IMR-90 (cell line): ENCODE results near the gene PRDM5. TPM values are rescaled to one million over a fixed set of nuclear protein-coding genes. Genes with fewer than 3 reads are reported as not detected.

Experiments used
- ATAC-seq: fragments of 200-7000 bp; cut with Tn5 transposase; 2 replicates; pipeline ENCODE4 v1.9.1; 2020; ENCODE audit warnings: low read depth, mild to moderate bottlenecking, moderate library complexity
- BruUV-seq: library from RNA; stranded (reverse); fragments of 400-500 nt; replicated peaks from 2 replicates; lab custom pipeline; 2021; lab: Mats Ljungman, UMichigan
- CTCF ChIA-PET: fragments of 300-600 bp; formaldehyde crosslinking; extraction: SDS; loops from one replicate; lab custom pipeline; 2021; ENCODE audit warnings: antibody characterized with exemption; lab: Yijun Ruan, JAX
- POLR2A ChIA-PET: fragments of 300-600 bp; sonication (Branson Sonifier 250); formaldehyde crosslinking; loops from one replicate; lab custom pipeline; 2022; ENCODE audit warnings: antibody characterized with exemption; ENCODE audit not compliant: unreplicated experiment; lab: Charles Lee
- DNase-seq: peaks from one replicate; pipeline ENCODE4 v3.0.0; 2013
- H2AFZ ChIP-seq: replicated peaks from 2 replicates; pipeline ENCODE3; 2013; ENCODE audit warnings: low read length, mild to moderate bottlenecking; ENCODE audit not compliant: poor library complexity
- H2AK5ac ChIP-seq: 2 replicates; pipeline ENCODE4 v1.6.1; 2013; ENCODE audit warnings: low read depth, low read length, inconsistent platforms
- H2AK9ac ChIP-seq: replicated peaks from 2 replicates; pipeline ENCODE3; 2013; ENCODE audit warnings: mild to moderate bottlenecking, low read depth, low read length, moderate library complexity; ENCODE audit not compliant: poor library complexity
- H2BK120ac ChIP-seq: 2 replicates; pipeline ENCODE4 v1.6.1; 2013; ENCODE audit warnings: low read depth, low read length, inconsistent platforms
- H2BK15ac ChIP-seq: 3 replicates; pipeline ENCODE4 v1.6.1; 2013; ENCODE audit warnings: low read depth, low read length, inconsistent platforms
- H2BK20ac ChIP-seq: 2 replicates; pipeline ENCODE4 v1.6.1; 2013; ENCODE audit warnings: low read depth, mild to moderate bottlenecking, inconsistent platforms, low read length, moderate library complexity
- H2BK5ac ChIP-seq: 2 replicates; pipeline ENCODE4 v1.6.1; 2013; ENCODE audit warnings: mild to moderate bottlenecking, low read depth, low read length, inconsistent platforms; ENCODE audit not compliant: poor library complexity, severe bottlenecking
- H3K14ac ChIP-seq: replicated peaks from 2 replicates; pipeline ENCODE4 v1.6.1; 2013; ENCODE audit warnings: low read depth, low read length, inconsistent platforms
- H3K18ac ChIP-seq: 2 replicates; pipeline ENCODE4 v1.6.1; 2013; ENCODE audit warnings: low read depth, low read length, control low read depth
- H3K23ac ChIP-seq: 2 replicates; pipeline ENCODE4 v1.6.1; 2013; ENCODE audit warnings: low read depth, low read length, inconsistent platforms
- H3K27ac ChIP-seq: 2 replicates; pipeline ENCODE4 v1.5.1; 2013; ENCODE audit warnings: mild to moderate bottlenecking, control low read depth, low read length; ENCODE audit not compliant: insufficient read depth
- H3K27me3 ChIP-seq: 2 replicates; pipeline ENCODE4 v1.6.1; 2013; ENCODE audit warnings: low read length; ENCODE audit not compliant: control insufficient read depth, insufficient read depth
- H3K36me3 ChIP-seq: 2 replicates; pipeline ENCODE4 v1.6.1; 2013; ENCODE audit warnings: low read length, mixed read lengths; ENCODE audit not compliant: control insufficient read depth, insufficient read depth
- H3K4ac ChIP-seq: 2 replicates; pipeline ENCODE4 v1.6.1; 2013; ENCODE audit warnings: low read depth, low read length, inconsistent platforms
- H3K4me1 ChIP-seq: 2 replicates; pipeline ENCODE4 v1.6.1; 2013; ENCODE audit warnings: low read length, mixed read lengths; ENCODE audit not compliant: control insufficient read depth, insufficient read depth
- H3K4me2 ChIP-seq: 2 replicates; pipeline ENCODE4 v1.6.1; 2013; ENCODE audit warnings: low read depth, mild to moderate bottlenecking, control low read depth, low read length, moderate library complexity
- H3K4me3 ChIP-seq: 2 replicates; pipeline ENCODE4 v1.5.1; 2013; ENCODE audit warnings: low read depth, mild to moderate bottlenecking, control low read depth, low read length, moderate library complexity; ENCODE audit not compliant: insufficient read depth
- H3K56ac ChIP-seq: 2 replicates; pipeline ENCODE4 v1.6.1; 2013; ENCODE audit warnings: low read length, inconsistent platforms; ENCODE audit not compliant: insufficient read depth; ENCODE audit errors: extremely low read depth
- H3K79me1 ChIP-seq, 2 experiments: 2 replicates each; pipeline ENCODE4 v1.6.1; 2013; ENCODE audit warnings: low read length in 2 of 2, inconsistent platforms in 1 of 2, low read depth in 1 of 2
- H3K9ac ChIP-seq: 2 replicates; pipeline ENCODE4 v1.6.1; 2013; ENCODE audit warnings: low read depth, low read length, control low read depth
- H3K9me1 ChIP-seq: 2 replicates; pipeline ENCODE4 v1.6.1; 2013; ENCODE audit warnings: low read length, inconsistent platforms; ENCODE audit not compliant: insufficient read depth
- H3K9me3 ChIP-seq: 2 replicates; pipeline ENCODE4 v1.6.1; 2013; ENCODE audit warnings: low read length; ENCODE audit not compliant: control insufficient read depth, insufficient read depth
- H4K20me1 ChIP-seq: 2 replicates; pipeline ENCODE4 v1.6.1; 2013; ENCODE audit warnings: low read length, inconsistent platforms; ENCODE audit not compliant: insufficient read depth
- H4K5ac ChIP-seq: 2 replicates; pipeline ENCODE4 v1.6.1; 2013; ENCODE audit warnings: mild to moderate bottlenecking, low read depth, low read length, control low read depth
- H4K8ac ChIP-seq, 2 experiments: 2 replicates each; pipeline ENCODE4 v1.6.1; 2013; ENCODE audit warnings: low read depth in 2 of 2, low read length in 2 of 2, control low read depth in 1 of 2, inconsistent platforms in 1 of 2
- H4K91ac ChIP-seq: 2 replicates; pipeline ENCODE4 v1.6.1; 2013; ENCODE audit warnings: low read depth, low read length, inconsistent platforms; ENCODE audit not compliant: insufficient read depth
- BHLHE40 ChIP-seq: fragments of 150-350 bp; IDR thresholded peaks from 2 replicates; pipeline ENCODE4 v1.6.1; 2016; ENCODE audit warnings: mild to moderate bottlenecking, low read depth, low read length
- CEBPB ChIP-seq: IDR thresholded peaks from 2 replicates; pipeline ENCODE4 v1.6.1; 2012; ENCODE audit warnings: low read depth, low read length, improper control_type of control experiment
- CHD1 ChIP-seq: IDR thresholded peaks from 2 replicates; pipeline ENCODE4 v1.6.1; 2012; ENCODE audit warnings: low read depth, low read length, improper control_type of control experiment
- FOS ChIP-seq: fragments of 150-350 bp; IDR thresholded peaks from 2 replicates; pipeline ENCODE4 v1.6.1; 2016; ENCODE audit warnings: low read depth, low read length
- MAFK ChIP-seq: IDR thresholded peaks from 2 replicates; pipeline ENCODE4 v1.6.1; 2012; ENCODE audit warnings: low read depth, low read length, improper control_type of control experiment
- MAZ ChIP-seq: IDR thresholded peaks from 2 replicates; pipeline ENCODE4 v1.6.1; 2012; ENCODE audit warnings: low read depth, mild to moderate bottlenecking, low read length, improper control_type of control experiment, moderate library complexity, borderline replicate concordance
- MXI1 ChIP-seq: IDR thresholded peaks from 2 replicates; pipeline ENCODE4 v1.6.1; 2012; ENCODE audit warnings: low read depth, mild to moderate bottlenecking, low read length, moderate library complexity, borderline replicate concordance
- NFE2L2 ChIP-seq: fragments of 150-350 bp; IDR thresholded peaks from 2 replicates; pipeline ENCODE4 v1.6.1; 2016; ENCODE audit warnings: low read depth, mild to moderate bottlenecking, low read length
- POLR2A ChIP-seq: IDR thresholded peaks from 2 replicates; pipeline ENCODE4 v1.6.1; 2012; ENCODE audit warnings: mild to moderate bottlenecking, low read depth, low read length
- RAD21 ChIP-seq: IDR thresholded peaks from 2 replicates; pipeline ENCODE4 v1.6.1; 2012; ENCODE audit warnings: low read length, improper control_type of control experiment
- RCOR1 ChIP-seq: IDR thresholded peaks from 2 replicates; pipeline ENCODE4 v1.6.1; 2012; ENCODE audit warnings: mild to moderate bottlenecking, low read length, improper control_type of control experiment; ENCODE audit not compliant: insufficient replicate concordance
- RFX5 ChIP-seq: IDR thresholded peaks from 2 replicates; pipeline ENCODE4 v1.8.0; 2012; ENCODE audit warnings: low read depth, mild to moderate bottlenecking, low read length, moderate library complexity
- SMC3 ChIP-seq: fragments of 150-350 bp; IDR thresholded peaks from 2 replicates; pipeline ENCODE4 v1.6.1; 2016; ENCODE audit warnings: low read depth, mild to moderate bottlenecking, antibody characterized with exemption, low read length, moderate library complexity
- WGBS, 2 experiments: methylation state at CpG; one replicate each; pipeline versions ENCODE4 v1.1.5 to v1.1.7; 2013; ENCODE audit warnings: missing lambda C conversion rate in 2 of 2; ENCODE audit not compliant: insufficient read length in 1 of 2; ENCODE audit errors: extremely low coverage in 2 of 2; 5-methylcytosine and 5-hydroxymethylcytosine counted together
- dilution Hi-C: fragments of 300-500 bp; cut with HindIII; formaldehyde crosslinking; loops from one replicate; pipeline ENCODE4 v1.14.3; 2018; ENCODE audit warnings: low sequenced_read_pairs; ENCODE audit not compliant: unreplicated experiment
- in situ Hi-C: fragments of 300-500 bp; cut with MboI; formaldehyde crosslinking; loops from 3 replicates; pipeline ENCODE4 v1.14.3; 2019; ENCODE audit warnings: low sequenced_read_pairs, inconsistent platforms, mixed read lengths
- intact Hi-C: fragments of 100-400 bp; cut with micrococcal nuclease; formaldehyde crosslinking; loops from 2 replicates; pipeline ENCODE4 v1.10.0; 2022
- polyA plus RNA-seq, 3 experiments: library from polyadenylated mRNA; depleted of rRNA; stranded (reverse); fragments of >200 nt; gene quantifications; 2 replicates each; pipeline ENCODE4 v1.2.3, GENCODE V29; 2012; ENCODE audit warnings: low replicate concordance in 1 of 3
- total RNA-seq: library from RNA; depleted of rRNA; stranded (reverse); fragments of >200 nt; gene quantifications from 2 replicates; pipeline ENCODE4 v1.2.3, GENCODE V29; 2012
- TF ChIP-seq, protein P1 (sequence below): fragments of 150-350 bp; IDR thresholded peaks from 2 replicates; pipeline ENCODE4 v1.6.1; 2016; ENCODE audit warnings: low read depth, mild to moderate bottlenecking, low read length, moderate library complexity, borderline replicate concordance
- TF ChIP-seq, protein P2 (sequence below): fragments of 150-350 bp; IDR thresholded peaks from 2 replicates; pipeline ENCODE4 v1.6.1; 2017; ENCODE audit warnings: mild to moderate bottlenecking, antibody characterized with exemption, low read length, low read depth
- TF ChIP-seq, protein P3 (sequence below): conservative IDR thresholded peaks from 2 replicates; pipeline ENCODE4 v1.5.1; 2012; ENCODE audit warnings: mild to moderate bottlenecking, low read depth, low read length, improper control_type of control experiment

Gene PRDM5
- total and polyA plus RNA-seq, 2 of the 4 experiments (the other 2 are of a cell fraction): 4.1 to 10.8 TPM

DNA sequence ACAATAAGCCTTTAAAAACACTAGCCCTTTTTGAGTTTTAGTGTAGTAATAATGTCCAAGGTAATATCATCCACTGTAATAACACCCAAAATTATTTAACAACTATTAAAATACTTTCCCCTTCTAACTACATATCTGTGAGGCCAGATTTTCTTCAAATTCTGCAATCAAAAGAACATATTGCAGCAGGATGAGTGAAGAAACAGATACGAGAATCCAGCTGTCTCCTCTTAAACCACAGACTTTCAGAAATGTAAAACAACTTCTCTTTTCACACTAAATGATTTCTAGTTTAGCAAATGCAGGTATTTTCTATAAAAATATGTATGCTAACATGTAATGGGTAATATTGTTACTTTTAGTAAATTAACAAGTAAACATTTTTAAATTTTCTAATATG, 148.9 kb downstream of the PRDM5 start:
- Histone ChIP-seq H3K79me1 (no peaks in the 10 kb centered on the region), H2AK9ac (no peak overlapping the region), H2BK120ac (no peak overlapping the region), H2AK5ac (no peak overlapping the region), H4K20me1 (no peaks in the 10 kb centered on the region), H3K23ac (no peak overlapping the region), H2BK5ac (no peak overlapping the region), H3K4me3 (no peak overlapping the region), H3K9me3 (no peaks in the 10 kb centered on the region), H3K36me3 (no peaks in the 10 kb centered on the region), H3K18ac (no peak overlapping the region), H2BK20ac (no peak overlapping the region), H2BK15ac (no peak overlapping the region), H3K27me3 (no peaks in the 10 kb centered on the region), H3K56ac (no peak overlapping the region), H4K8ac (no peak overlapping the region), H4K91ac (no peak overlapping the region), H3K9ac (no peak overlapping the region), H3K4me1 (peaks cover 2% of the 10 kb centered on the region), H3K14ac (no peak overlapping the region), H3K4me2 (no peak overlapping the region), H3K27ac (no peak overlapping the region), H2AFZ (no peak overlapping the region), H3K9me1 (no peaks in the 10 kb centered on the region), H4K5ac (no peak overlapping the region), H3K4ac (no peak overlapping the region)
- BruUV-seq: no TSS peak
- POLR2A ChIA-PET: no interaction called here
- ATAC-seq: no peak
- no peak for DNase-seq
- no peak for TF ChIP-seq RCOR1
- no peak for TF ChIP-seq MAFK
- TF ChIP-seq MXI1: no peak
- TF ChIP-seq, protein P1, sequence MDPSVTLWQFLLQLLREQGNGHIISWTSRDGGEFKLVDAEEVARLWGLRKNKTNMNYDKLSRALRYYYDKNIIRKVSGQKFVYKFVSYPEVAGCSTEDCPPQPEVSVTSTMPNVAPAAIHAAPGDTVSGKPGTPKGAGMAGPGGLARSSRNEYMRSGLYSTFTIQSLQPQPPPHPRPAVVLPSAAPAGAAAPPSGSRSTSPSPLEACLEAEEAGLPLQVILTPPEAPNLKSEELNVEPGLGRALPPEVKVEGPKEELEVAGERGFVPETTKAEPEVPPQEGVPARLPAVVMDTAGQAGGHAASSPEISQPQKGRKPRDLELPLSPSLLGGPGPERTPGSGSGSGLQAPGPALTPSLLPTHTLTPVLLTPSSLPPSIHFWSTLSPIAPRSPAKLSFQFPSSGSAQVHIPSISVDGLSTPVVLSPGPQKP: no peak
- no peak for TF ChIP-seq NFE2L2
- TF ChIP-seq, protein P2, sequence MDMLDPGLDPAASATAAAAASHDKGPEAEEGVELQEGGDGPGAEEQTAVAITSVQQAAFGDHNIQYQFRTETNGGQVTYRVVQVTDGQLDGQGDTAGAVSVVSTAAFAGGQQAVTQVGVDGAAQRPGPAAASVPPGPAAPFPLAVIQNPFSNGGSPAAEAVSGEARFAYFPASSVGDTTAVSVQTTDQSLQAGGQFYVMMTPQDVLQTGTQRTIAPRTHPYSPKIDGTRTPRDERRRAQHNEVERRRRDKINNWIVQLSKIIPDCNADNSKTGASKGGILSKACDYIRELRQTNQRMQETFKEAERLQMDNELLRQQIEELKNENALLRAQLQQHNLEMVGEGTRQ: no peak
- no peak for TF ChIP-seq MAZ
- TF ChIP-seq BHLHE40: no peak
- no peak for TF ChIP-seq SMC3
- no peak for TF ChIP-seq FOS
- no peak for TF ChIP-seq CEBPB
- TF ChIP-seq CHD1: no peak
- TF ChIP-seq RFX5: no peak
- TF ChIP-seq, protein P3, sequence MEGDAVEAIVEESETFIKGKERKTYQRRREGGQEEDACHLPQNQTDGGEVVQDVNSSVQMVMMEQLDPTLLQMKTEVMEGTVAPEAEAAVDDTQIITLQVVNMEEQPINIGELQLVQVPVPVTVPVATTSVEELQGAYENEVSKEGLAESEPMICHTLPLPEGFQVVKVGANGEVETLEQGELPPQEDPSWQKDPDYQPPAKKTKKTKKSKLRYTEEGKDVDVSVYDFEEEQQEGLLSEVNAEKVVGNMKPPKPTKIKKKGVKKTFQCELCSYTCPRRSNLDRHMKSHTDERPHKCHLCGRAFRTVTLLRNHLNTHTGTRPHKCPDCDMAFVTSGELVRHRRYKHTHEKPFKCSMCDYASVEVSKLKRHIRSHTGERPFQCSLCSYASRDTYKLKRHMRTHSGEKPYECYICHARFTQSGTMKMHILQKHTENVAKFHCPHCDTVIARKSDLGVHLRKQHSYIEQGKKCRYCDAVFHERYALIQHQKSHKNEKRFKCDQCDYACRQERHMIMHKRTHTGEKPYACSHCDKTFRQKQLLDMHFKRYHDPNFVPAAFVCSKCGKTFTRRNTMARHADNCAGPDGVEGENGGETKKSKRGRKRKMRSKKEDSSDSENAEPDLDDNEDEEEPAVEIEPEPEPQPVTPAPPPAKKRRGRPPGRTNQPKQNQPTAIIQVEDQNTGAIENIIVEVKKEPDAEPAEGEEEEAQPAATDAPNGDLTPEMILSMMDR: no peak
- no peak for TF ChIP-seq POLR2A
- TF ChIP-seq RAD21: no peak
- in situ Hi-C loops: no loop called here
- intact Hi-C loops: no loop called here
- no CpG with 5 or more reads among the region's 1 CpG for WGBS, 2 experiments
- CTCF ChIA-PET: no interaction called here
- dilution Hi-C loops: no loop called here
